Measurements from ENCODE around the gene EFCAB6.

DNA sequence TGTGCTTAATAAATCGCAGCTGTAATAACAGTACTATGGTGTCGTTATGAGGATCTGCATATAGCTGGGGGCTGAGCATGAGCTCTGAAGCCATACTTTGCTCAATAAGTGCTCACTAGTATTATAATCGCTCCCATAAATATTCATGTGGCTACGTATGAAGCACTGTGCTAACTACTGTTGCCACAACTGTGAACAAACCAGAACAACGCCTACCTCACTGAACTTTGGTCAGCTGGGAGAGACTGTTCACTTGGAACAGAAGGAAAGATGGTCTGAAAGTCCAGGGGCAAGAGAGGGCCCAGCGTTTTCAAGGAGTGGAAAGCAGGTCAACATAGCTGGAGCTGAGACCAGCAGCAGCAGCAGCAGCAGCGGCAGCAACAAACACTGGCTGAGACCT, 141.6 kb downstream of the EFCAB6 start:
- no peak for TF ChIP-seq POLR2AphosphoS5 (IDR thresholded peaks at IDR 0.05; ENCODE audit: low read depth, low read length)
- no peak for TF ChIP-seq TAF1 (IDR thresholded peaks at IDR 0.05; ENCODE audit: borderline replicate concordance, low read depth, low read length)
- no peak for TF ChIP-seq POLR2A (IDR thresholded peaks at IDR 0.05; ENCODE audit: low read depth, low read length)
